ENCODE results near the gene PCTP.

GRCh38 chr17:55728361-55728760 lies 22.5 kb upstream of the PCTP start:
- TF ChIP-seq CTCF (IDR thresholded peaks at IDR 0.05) (no peak), POLR2A (IDR thresholded peaks at IDR 0.05) (no peak)

All from lower leg skin (tissue), 3 donors.